AG09319 (cell line): Measurements from ENCODE around the gene OXTR.

Source experiments
- DNase-seq: peaks from one replicate; pipeline ENCODE4 v3.0.0-alpha.2; 2010; ENCODE audit warnings: low read depth; ENCODE audit errors: extremely low read depth
- TF ChIP-seq, protein P1 (sequence below): IDR thresholded peaks from 2 replicates; pipeline ENCODE4 v1.5.1; 2011; ENCODE audit warnings: low read depth, mild to moderate bottlenecking, inconsistent platforms, low read length, moderate library complexity

The OXTR gene

DNA sequence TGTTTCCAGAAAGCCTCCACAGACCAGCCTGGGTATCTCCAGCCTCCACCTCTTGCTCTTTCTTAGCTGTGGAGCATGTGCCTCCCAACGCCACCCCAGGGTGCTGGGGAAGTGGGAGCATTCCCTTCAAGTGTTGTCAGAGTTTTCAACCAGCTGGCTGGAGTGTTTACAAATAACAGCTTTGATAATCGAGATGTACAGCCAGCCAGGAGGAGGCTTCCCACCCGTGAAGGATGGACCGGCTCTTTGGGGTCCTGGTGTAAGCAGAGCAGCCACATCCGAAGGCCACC, 8.5 kb upstream of the OXTR start:
- TF ChIP-seq, protein P1, sequence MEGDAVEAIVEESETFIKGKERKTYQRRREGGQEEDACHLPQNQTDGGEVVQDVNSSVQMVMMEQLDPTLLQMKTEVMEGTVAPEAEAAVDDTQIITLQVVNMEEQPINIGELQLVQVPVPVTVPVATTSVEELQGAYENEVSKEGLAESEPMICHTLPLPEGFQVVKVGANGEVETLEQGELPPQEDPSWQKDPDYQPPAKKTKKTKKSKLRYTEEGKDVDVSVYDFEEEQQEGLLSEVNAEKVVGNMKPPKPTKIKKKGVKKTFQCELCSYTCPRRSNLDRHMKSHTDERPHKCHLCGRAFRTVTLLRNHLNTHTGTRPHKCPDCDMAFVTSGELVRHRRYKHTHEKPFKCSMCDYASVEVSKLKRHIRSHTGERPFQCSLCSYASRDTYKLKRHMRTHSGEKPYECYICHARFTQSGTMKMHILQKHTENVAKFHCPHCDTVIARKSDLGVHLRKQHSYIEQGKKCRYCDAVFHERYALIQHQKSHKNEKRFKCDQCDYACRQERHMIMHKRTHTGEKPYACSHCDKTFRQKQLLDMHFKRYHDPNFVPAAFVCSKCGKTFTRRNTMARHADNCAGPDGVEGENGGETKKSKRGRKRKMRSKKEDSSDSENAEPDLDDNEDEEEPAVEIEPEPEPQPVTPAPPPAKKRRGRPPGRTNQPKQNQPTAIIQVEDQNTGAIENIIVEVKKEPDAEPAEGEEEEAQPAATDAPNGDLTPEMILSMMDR, result no peak
- DNase-seq, result no peak

DNA sequence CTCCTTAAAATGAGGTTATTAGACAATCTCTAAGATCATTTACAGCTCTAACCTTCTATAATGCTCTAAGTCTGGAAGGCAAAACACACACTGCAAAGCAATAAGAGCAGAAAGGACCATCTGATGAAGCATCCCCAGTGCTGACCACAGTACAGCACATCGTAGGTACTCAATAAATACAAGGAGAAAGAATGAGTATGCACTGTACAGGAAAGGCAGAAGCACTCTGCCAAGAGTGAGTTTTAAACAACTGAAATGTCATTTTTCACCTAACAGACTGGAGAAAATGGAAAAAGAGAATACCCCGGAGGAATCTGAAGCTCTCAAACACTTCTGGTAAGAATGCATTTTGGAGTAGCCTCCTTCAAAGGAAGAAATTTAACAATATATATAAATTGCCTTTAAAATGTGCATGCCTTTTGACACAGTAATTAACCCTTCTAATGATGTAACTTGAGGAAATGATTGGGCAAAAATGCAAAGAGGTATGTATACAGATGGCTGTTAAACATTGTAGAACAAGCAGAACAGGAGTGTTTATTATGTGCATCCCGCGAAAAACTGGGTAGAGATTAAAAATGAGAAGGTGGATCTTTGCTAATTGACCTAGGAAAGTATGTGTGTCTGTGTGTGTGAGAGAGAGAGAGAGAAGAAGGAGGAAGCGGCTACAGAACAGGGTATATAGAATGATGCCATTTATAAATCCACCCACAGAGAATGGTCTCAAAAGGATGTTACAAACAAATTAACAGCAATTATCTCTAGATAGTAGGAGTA, 8.0 kb upstream of the OXTR start:
- no peak for DNase-seq
- TF ChIP-seq, protein P1, result no peak

DNA sequence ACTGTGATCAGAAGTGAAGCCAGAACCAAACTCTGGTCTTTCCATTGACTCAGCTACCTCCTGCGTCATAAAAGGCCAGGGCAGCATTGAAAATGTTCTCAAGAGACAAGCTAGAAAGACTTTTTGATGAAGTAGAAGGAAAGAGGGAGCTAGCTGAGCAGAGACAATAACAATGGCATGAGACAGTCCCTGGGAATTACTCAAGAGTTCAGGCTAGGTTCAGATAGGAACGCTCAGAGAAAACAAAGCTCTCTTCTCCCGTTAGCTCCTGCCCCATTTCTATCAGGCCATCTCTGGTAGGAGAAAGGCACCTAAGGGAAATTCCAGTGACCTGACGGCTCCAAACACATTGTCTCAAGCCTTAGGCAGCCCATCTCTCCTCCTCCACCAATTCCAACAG, 7.0 kb upstream of the OXTR start:
- no peak for DNase-seq

DNA sequence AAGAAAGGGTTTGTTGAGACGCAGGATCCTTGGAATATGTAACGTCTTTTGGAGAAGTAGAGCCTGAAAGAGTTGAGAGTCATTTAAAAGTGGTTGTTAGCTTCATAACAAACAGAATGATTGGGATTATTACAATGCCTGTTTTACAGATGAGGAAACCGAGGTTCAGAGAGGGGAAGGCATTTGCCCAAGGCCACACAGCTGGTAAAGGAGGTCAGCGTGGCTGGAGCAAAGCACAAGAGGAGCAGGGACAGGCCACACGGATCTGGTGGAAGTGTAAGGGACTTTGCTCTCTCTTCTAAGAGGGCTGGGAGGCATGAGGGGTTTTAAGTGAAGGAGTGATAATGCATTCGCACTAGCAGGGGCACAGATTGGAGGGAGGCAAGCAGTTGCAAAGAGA, 6.2 kb upstream of the OXTR start:
- DNase-seq, result no peak
- TF ChIP-seq, protein P1, result no peak

More for the DNA sequence above, 7.0 kb upstream of the OXTR start:
- TF ChIP-seq, protein P1, result no peak

DNA sequence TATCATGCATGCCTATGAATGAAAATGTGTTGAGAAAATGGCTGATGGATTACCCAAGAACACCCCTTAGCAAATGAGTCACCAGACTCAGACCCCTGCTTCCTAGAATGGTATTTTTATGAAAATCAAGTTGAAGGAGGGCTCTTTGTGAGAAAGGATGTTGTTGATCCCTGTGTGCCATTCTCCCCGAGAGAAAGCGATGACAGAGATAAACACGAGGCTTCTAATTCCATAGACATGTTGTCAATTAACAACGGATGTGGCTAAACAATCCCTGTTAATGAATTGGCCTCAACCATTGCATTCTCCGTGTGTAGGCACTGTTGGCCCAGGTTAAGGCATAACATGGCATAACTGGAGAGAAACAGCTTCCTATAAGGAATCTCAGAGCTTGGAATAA, 5.8 kb upstream of the OXTR start:
- no peak for DNase-seq
- TF ChIP-seq, protein P1, result no peak

DNA sequence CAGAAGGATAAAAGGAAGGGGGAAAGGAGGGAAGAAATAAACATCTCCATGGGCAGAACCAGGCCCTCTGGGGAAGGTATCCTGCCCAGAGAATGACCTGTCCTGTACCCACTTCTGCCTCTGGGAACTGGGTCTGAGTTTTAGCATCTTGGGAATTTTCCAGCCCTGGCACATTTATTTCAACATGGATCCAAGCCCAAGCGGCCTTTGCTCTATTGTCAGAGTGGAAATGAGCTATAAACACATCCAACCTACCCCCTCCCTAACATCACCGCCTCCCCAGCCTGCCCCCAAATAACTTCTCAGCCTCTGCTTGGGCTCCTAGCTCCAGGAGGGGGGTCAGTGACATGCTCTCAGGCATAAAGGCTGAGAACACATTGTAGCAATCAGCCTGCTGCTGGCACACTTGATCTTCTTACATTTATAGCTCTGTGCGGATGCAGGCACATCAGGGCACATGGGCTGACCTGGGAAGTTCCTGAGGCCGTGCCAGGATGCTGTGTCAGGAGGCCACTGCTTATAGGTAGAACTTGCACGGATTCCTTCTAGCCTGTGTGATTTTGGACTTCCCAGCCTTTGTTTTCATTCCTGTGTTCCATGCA, 4.6 kb upstream of the OXTR start:
- TF ChIP-seq, protein P1, result no peak
- no peak for DNase-seq

DNA sequence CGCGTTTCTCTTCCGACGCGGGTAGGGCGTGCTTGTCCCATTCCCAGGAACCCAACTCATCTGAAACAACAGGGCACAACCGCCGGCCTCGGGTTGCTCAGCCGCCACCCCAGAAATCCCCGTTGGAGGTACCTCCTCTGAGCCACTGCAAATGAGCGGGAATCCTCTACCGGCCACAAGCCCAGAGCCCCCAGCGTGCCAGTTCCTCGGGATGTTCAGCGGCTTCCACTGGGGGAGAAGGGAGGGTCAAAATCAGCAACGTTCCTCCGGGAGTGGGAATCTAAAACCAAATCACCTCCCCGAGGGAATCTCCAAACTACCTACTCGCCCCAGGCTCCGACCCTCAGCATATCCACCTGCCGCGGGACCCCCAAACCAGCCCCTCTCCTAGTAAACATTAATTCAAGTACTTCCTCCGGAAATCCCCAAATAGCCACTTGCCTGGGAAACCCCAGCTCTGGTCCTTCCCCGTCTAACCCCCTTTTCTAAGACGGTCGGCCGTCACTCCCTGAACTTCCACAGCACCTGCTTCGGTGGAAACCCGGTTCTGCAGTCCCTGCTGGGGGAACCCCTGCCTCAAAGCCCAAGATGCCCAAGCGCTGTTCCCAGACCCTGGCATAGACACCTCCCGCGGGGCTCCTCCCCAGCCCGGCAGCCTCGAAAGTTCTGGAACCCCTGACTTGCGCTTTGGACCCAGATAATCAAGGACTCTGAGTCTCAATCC, 887 bp downstream of the OXTR start:
- TF ChIP-seq, protein P1, result no peak
- no peak for DNase-seq
